ENCODE results near the gene CSMD2.

Gene CSMD2

GRCh38 chr1:33736496-33736895, 428.5 kb downstream of the CSMD2 start:
- no peak for DNase-seq

GRCh38 chr1:33735624-33736023, 429.4 kb downstream of the CSMD2 start:
- DNase-seq = no peak

- DNase-seq = no peak
Observed at GRCh38 chr1:33727310-33727709, 437.7 kb downstream of the CSMD2 start.

- no peak for DNase-seq
Observed at GRCh38 chr1:33726274-33726804, 438.7 kb downstream of the CSMD2 start.

GRCh38 chr1:33725556-33726160, 439.4 kb downstream of the CSMD2 start:
- no peak for DNase-seq

- DNase-seq = no peak
Observed at GRCh38 chr1:33725037-33725436, 440.0 kb downstream of the CSMD2 start.

- DNase-seq = no peak
Observed at GRCh38 chr1:33724348-33724747, 440.7 kb downstream of the CSMD2 start.

- no peak for DNase-seq
Observed at GRCh38 chr1:33723251-33723650, 441.8 kb downstream of the CSMD2 start.

GRCh38 chr1:33721301-33721815, 443.7 kb downstream of the CSMD2 start:
- no peak for DNase-seq

GRCh38 chr1:33719771-33720670, 445.0 kb downstream of the CSMD2 start:
- no peak for DNase-seq

GRCh38 chr1:33719326-33719725, 445.7 kb downstream of the CSMD2 start:
- no peak for DNase-seq

GRCh38 chr1:33718186-33718585, 446.8 kb downstream of the CSMD2 start:
- no peak for DNase-seq

GRCh38 chr1:33716976-33717688, 447.9 kb downstream of the CSMD2 start:
- DNase-seq = no peak

GRCh38 chr1:33715195-33715811, 449.7 kb downstream of the CSMD2 start:
- no peak for DNase-seq

- no peak for DNase-seq
Observed at GRCh38 chr1:33714421-33714820, 450.6 kb downstream of the CSMD2 start.

GRCh38 chr1:33713058-33713877, 451.8 kb downstream of the CSMD2 start:
- no peak for DNase-seq

- no peak for DNase-seq
Observed at GRCh38 chr1:33712186-33712585, 452.8 kb downstream of the CSMD2 start.

- DNase-seq = no peak
Observed at GRCh38 chr1:33711511-33711910, 453.5 kb downstream of the CSMD2 start.

- no peak for DNase-seq
Observed at GRCh38 chr1:33710967-33711366, 454.1 kb downstream of the CSMD2 start.

- no peak for DNase-seq
Observed at GRCh38 chr1:33709783-33710718, 455.0 kb downstream of the CSMD2 start.
